Stimulated activated naive CD8-positive, alpha-beta T cell treated with anti-CD3 and anti-CD28 coated beads, Interleukin-15, Interleukin-2, amounts not matched to agents 100 ng/mL and 50 ng/mL, for 24 hours (primary cell): ENCODE measurements around the gene SP2.

Source experiments
- H3K27ac Mint-ChIP-seq: one replicate; pipeline ENCODE4 v1.8.0; 2021; ENCODE audit warnings: mild to moderate bottlenecking, mixed read lengths
- H3K27me3 Mint-ChIP-seq: one replicate; pipeline ENCODE4 v1.8.0; 2021; ENCODE audit warnings: mixed read lengths
- H3K36me3 Mint-ChIP-seq: one replicate; pipeline ENCODE4 v1.8.0; 2021; ENCODE audit warnings: low read depth, mixed read lengths
- H3K4me1 Mint-ChIP-seq: one replicate; pipeline ENCODE4 v1.8.0; 2021; ENCODE audit warnings: low read depth, mixed read lengths
- H3K4me3 Mint-ChIP-seq: one replicate; pipeline ENCODE4 v1.8.0; 2021; ENCODE audit warnings: mild to moderate bottlenecking, mixed read lengths
- H3K9me3 Mint-ChIP-seq: one replicate; pipeline ENCODE4 v1.8.0; 2021; ENCODE audit warnings: mixed read lengths

The SP2 gene

DNA sequence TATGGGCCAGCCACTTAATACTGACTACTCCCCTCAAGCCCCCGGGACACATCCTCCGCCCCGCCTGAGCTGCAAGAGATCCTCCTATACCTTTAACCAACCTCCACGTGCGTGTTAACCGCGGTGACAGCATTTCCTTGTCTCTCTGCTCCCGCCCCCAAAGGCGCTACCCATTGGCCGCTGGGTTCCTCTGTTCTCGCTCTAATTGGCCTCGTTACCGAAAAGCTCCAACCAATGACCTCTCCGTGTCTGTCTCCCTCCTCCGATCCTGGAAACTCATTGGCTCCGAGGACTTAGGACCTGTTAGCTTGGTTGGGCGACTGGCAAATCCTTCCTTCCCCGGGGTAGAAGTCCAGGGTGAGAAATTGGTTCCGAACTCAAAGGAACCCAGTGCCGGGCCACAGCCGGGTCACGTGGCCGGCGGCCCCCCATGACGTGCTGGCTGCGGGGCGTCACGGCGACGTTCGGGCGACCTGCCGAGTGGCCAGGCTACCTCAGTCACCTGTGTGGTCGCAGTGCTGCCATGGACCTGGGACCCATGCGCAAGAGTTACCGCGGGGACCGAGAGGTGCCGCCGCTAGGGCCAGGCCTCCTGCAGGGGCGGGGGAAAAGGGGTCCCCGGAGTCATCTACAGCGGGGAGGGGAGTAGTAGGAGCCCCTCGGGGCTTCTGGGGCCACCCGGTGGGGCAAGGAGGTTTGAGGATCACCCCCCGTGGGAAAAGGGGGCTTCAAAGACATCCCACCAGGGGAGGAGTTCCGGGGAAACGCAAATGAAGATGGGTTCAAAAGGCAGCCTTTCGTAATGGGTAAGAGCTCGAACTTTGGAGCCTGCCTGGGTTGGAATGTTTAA lies 45.4 kb downstream of the SP2 start, which contains the start of gene PNPO:
Gene PNPO, plus strand, starts transcription at position 326 of the 850 bp plus-strand sequence. Its CDS starts 105 bp downstream, at position 431.
- peaks cover 76% of the 10 kb centered on the region for H3K4me1 Mint-ChIP-seq
- peaks cover 16% of the 10 kb centered on the region for H3K36me3 Mint-ChIP-seq

DNA sequence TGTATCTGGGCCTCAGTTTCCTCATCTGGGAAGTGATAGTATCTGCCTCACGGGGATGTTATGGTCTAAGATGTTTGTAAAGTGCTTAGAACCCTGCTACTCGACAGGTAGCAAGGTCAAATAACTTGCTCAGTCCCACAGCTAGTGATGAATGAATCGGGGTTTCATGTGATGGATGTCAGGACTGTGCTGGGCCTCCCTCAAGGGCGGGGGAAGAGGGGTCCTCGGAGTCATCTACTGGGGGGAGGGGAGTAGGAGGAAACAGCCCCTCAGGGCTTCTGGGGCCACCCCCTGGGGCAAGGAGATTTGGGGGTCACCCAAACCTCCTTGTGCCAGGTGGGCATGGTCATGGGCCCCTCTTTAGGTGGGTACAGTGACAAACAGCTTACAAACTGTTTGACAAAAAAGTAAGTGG lies 46.1 kb downstream of the SP2 start:
- H3K36me3 Mint-ChIP-seq = peaks cover 16% of the 10 kb centered on the region
- H3K9me3 Mint-ChIP-seq = peaks cover 5% of the 10 kb centered on the region
- H3K27ac Mint-ChIP-seq = peak overlapping the region; percentile 96
- H3K4me3 Mint-ChIP-seq = peak overlapping the region; percentile 90
- H3K27me3 Mint-ChIP-seq = no peaks in the 10 kb centered on the region
- peaks cover 76% of the 10 kb centered on the region for H3K4me1 Mint-ChIP-seq

More for the DNA sequence above, 45.4 kb downstream of the SP2 start, which contains the start of gene PNPO:
- Mint-ChIP-seq H3K27me3 (no peaks in the 10 kb centered on the region), H3K27ac (peak within 1 kb of the TSS; percentile 96), H3K9me3 (peaks cover 5% of the 10 kb centered on the region), H3K4me3 (peak within 1 kb of the TSS; percentile 90)

DNA sequence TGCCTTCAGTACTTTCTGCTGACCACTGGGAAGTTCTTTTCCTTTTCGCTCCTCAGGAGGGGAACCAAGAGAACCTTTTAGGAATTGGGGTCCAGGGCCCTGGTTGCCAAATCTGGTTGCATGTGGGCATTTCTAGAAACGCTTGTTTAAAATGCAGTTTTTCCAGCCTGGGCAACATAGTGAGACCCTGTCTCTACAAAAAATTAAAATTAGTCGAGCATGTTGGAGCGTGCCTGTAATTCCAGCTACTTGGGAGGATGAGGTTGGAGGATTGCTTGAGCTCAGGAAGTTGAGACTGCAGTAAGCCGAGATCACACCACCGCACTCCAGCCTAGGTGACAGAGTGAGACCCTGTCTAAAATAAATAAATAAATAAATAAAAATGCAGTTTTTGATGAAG lies 46.5 kb downstream of the SP2 start:
- Mint-ChIP-seq H3K27me3 (no peaks in the 10 kb centered on the region), H3K4me3 (peak overlapping the region; percentile 90), H3K4me1 (peaks cover 78% of the 10 kb centered on the region), H3K36me3 (peaks cover 16% of the 10 kb centered on the region), H3K27ac (peak overlapping the region; percentile 96), H3K9me3 (peaks cover 5% of the 10 kb centered on the region)

DNA sequence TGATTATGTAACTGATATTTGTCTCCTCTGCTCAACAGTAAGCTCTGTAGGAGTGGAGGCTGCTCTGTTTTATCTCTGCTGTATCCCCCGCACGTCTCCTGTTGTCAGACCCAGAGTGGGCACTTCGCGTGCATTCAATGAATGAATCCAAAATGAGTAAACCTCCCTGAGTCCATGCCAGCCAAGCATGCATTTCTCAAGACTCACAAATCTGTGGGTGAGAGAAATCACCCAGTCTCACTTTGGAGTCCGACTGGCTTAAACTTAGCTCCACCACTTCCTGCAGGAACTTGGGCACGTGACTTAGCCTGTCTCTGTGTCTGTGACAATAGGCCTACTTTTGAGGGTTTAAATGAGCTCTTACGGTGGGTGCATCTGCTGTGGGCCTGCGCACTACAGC lies 49.0 kb downstream of the SP2 start:
- peaks cover 5% of the 10 kb centered on the region for H3K9me3 Mint-ChIP-seq
- H3K4me1 Mint-ChIP-seq = peaks cover 79% of the 10 kb centered on the region
- peak overlapping the region; percentile 17 for H3K4me3 Mint-ChIP-seq
- H3K27me3 Mint-ChIP-seq = no peaks in the 10 kb centered on the region
- H3K27ac Mint-ChIP-seq = peak overlapping the region; percentile 54
- peaks cover 26% of the 10 kb centered on the region for H3K36me3 Mint-ChIP-seq

DNA sequence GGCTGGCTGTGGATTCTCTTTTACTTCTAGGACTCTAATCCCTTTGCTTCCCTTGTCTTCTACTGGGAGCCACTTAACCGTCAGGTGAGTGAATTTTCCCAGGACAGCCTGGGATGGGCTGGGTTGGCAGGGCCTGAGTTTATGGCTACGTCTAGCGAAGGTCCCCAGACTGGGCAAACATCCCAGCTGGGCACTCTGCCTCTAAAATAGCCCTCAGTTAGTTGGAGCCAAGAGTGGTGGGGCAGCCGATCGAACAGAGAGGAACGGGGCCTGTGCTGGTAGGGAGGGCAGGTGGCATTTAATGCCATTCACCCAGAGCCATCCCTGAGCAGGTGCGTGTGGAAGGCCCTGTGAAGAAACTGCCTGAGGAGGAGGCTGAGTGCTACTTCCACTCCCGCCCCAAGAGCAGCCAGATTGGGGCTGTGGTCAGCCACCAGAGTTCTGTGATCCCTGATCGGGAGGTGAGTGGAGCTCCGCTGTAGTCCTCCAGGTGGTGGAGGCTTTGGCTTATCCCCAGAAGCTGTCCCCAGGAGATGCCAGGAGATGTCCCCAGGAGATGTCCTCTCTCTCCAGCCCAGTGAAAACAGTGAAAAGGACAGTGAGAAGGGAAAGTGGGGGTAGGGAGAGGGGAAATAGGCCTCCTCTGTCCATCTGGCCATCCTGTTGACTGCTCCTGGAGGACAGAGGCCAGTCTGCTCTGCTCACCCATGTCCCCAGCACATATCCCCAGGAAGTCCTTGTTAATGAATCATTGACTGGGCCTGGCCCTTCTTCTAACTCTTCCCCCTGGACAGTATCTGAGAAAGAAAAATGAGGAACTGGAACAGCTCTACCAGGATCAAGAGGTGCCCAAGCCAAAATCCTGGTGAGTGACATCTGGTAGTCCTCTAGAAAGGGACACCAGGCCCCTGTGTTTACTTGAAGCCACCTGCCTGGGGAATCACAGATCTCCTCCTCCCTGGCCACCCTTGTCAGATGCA lies 49.8 kb downstream of the SP2 start:
- Mint-ChIP-seq H3K9me3 (peaks cover 4% of the 10 kb centered on the region), H3K4me3 (peak overlapping the region; percentile 17)

DNA sequence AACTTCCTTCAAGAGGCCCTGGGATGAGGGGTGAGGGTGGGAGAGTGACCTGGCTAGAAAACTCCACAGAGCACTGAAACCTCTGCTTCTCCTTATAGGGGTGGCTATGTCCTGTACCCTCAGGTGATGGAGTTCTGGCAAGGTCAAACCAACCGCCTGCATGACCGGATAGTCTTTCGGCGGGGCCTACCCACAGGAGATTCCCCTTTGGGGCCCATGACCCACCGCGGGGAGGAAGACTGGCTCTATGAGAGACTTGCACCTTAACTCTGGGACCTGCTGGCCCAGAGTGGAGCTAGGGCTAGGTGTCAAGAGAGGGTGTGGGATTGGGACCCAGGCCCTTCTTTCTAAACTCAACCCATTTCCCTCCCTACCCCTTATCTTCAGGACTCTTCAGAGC lies 50.5 kb downstream of the SP2 start:
- no peak overlapping the region for H3K27ac Mint-ChIP-seq
- H3K4me3 Mint-ChIP-seq = no peak overlapping the region
- peaks cover 19% of the 10 kb centered on the region for H3K36me3 Mint-ChIP-seq
- no peaks in the 10 kb centered on the region for H3K9me3 Mint-ChIP-seq
- H3K27me3 Mint-ChIP-seq = no peaks in the 10 kb centered on the region
- peaks cover 66% of the 10 kb centered on the region for H3K4me1 Mint-ChIP-seq

More for the DNA sequence above, 49.8 kb downstream of the SP2 start:
- Mint-ChIP-seq H3K36me3 (peaks cover 25% of the 10 kb centered on the region), H3K27ac (peak overlapping the region; percentile 17), H3K4me1 (peaks cover 73% of the 10 kb centered on the region), H3K27me3 (no peaks in the 10 kb centered on the region)

DNA sequence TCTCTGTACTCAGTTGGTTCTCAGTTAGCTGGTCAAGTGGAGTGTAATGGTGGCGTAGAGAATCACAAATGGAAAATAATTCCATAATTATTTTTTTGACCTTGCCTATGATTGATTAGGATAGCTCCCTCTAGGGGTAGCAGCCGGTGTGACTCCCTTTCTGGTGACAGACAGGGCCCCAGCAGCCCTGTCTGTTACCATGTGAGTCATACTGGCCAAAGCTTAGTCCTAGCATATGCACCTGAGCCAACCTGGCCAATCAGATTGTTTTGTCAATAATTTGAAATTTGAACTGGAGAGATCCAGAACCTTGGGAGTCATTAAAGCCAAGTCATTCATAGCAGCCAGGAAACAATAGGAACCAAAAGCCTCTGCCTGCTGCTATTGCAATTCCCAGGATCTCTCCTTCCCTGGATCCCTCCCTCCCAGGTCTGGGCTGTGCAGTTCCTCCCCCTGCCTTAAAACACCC lies 50.9 kb downstream of the SP2 start:
- Mint-ChIP-seq H3K9me3 (no peaks in the 10 kb centered on the region), H3K27me3 (no peaks in the 10 kb centered on the region), H3K4me3 (no peak overlapping the region), H3K36me3 (peaks cover 19% of the 10 kb centered on the region), H3K27ac (no peak overlapping the region), H3K4me1 (peaks cover 63% of the 10 kb centered on the region)

DNA sequence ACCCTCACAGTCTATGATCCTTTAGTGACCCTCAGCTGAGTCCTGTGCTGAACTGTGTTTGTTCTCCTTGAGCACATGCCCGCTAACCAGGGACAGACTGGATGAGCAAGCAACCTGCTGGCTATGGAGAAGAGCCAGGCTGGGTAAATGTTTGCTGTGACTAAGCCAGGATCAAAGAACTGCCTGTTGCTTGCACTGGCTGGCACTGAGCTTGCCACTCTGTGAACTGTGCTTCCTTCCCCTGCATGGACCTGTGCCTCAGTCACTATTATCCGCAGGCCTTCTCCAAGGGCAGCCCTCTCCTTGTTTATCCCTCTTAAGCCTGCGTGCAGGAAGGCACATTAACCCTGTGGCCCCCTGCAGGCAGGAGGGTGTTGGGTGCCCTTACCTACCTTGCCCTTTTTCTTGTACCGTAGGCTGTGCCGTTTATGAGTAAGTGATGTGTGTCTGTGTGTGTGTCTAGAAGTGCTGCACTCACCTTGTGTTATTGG lies 52.7 kb downstream of the SP2 start:
- no peaks in the 10 kb centered on the region for H3K27me3 Mint-ChIP-seq
- H3K27ac Mint-ChIP-seq = no peak overlapping the region
- H3K4me1 Mint-ChIP-seq = peaks cover 46% of the 10 kb centered on the region
- H3K9me3 Mint-ChIP-seq = no peaks in the 10 kb centered on the region
- H3K4me3 Mint-ChIP-seq = no peak overlapping the region
- H3K36me3 Mint-ChIP-seq = peaks cover 19% of the 10 kb centered on the region

DNA sequence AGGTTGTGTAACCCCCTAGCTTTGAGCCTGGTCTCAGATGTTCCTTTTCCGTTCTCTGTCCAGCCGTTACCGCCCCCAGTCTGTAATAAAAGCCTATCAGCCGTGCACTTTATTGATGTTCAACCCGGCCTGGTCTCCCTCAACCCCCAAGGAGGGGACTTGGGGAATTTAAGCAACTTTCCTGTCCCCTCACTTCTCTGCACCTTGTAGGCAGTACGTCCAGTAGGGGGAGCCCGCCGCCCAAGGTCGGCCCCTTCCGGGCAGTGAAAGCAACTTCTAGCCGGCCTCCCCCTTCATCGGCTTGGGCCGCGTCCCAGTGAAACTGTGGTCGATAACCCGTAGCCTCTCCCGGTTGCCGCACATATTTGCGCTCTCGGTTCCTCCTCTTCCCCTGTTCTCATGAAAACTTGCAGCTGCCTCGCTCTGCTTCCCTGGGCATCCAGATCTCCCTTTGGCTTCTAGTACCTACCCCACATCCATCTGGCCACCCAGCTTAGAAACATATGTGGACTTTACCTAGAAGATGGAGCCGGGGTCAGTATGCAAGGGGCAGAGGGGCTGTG lies 53.2 kb downstream of the SP2 start:
- Mint-ChIP-seq H3K4me1 (peaks cover 44% of the 10 kb centered on the region), H3K36me3 (peaks cover 19% of the 10 kb centered on the region), H3K27ac (peak overlapping the region; percentile 69), H3K9me3 (no peaks in the 10 kb centered on the region), H3K27me3 (no peaks in the 10 kb centered on the region), H3K4me3 (no peak overlapping the region)

DNA sequence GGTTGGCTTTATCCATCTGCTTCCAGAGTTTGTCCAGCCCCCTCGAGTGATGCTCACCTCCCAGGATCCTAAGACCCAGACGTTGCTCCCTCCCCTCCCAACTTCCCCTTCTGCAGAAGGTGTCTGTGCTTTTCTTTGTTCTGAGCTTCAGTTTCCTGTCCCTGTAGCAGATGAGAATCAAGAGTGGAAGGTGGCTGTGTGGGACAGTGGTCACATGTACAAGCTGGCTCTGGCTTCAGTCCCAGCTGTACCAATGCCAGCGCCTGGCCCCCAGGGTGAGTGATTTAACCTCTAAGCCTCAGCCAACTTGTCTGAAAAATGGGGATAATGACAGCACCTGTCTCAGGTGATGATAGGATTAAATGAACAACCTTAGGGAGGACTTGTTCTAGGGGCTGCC lies 53.9 kb downstream of the SP2 start:
- no peak overlapping the region for H3K27ac Mint-ChIP-seq
- H3K36me3 Mint-ChIP-seq = peaks cover 15% of the 10 kb centered on the region
- no peaks in the 10 kb centered on the region for H3K9me3 Mint-ChIP-seq
- peaks cover 37% of the 10 kb centered on the region for H3K4me1 Mint-ChIP-seq
- H3K4me3 Mint-ChIP-seq = no peak overlapping the region
- H3K27me3 Mint-ChIP-seq = no peaks in the 10 kb centered on the region

DNA sequence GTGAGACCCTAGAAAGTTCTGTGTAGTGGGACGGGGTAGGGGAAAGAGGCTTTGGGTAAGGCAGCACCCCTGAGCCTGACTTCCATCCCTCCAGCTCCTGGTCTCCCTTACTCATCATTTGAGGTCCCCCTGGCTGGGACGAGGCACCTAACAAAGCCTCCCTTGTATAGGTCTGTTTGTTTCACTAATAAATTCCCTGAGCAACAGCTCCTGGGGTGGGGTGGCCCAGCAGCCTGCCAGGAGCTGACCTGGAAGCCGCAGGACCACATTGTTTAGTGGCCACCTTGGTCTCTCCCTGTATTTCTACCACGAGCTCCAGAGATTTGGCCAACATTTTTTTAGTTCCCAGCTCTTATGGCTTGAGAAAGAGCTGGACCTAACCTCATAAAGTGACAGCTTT lies 54.4 kb downstream of the SP2 start:
- no peak overlapping the region for H3K4me3 Mint-ChIP-seq
- H3K9me3 Mint-ChIP-seq = no peaks in the 10 kb centered on the region
- H3K27ac Mint-ChIP-seq = no peak overlapping the region
- H3K27me3 Mint-ChIP-seq = no peaks in the 10 kb centered on the region
- peaks cover 32% of the 10 kb centered on the region for H3K4me1 Mint-ChIP-seq
- peaks cover 10% of the 10 kb centered on the region for H3K36me3 Mint-ChIP-seq

DNA sequence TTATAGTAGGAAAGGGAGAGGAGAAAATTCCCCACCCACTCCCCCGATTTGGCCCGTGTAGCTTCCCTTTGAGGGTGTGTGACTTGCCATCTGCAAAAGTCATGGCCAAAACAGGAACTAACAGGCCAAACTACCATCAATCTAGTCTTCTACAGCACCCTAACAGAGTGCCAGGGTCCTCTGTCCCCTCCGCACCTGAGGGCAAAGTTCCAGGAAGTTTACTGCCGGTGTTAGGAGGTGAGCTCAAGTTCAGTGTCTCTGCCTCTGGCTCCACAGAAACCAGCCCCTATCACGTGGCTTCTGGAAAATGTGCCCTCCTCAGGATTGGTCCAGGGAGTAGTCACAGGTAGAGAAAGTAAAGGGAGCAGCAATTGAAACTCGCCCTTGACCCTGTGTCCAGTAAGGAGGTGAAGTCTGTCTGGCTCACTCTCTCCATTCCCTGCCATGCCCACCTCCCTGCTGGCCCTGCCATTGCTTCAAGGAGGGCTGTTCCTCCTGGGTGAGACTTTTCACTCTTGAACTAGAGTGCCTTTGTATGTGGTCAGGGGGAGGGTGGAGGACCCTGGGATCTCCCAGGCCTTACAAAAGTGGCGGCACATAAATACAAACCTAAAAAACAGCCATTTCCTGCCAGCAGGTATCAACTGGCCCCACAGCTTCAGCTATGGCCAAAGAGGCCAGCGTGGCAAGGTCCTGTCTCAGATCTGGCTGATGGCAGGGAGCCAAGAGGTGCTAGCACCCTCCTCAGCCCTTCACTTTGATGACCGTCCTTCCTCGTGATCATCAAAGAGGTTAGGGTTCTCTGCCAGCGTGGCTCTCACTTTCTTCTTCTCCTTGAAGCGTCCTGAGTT lies 56.4 kb downstream of the SP2 start:
- no peak overlapping the region for H3K27ac Mint-ChIP-seq
- H3K4me3 Mint-ChIP-seq = no peak overlapping the region
- H3K4me1 Mint-ChIP-seq = peaks cover 14% of the 10 kb centered on the region
- H3K9me3 Mint-ChIP-seq = no peaks in the 10 kb centered on the region
- H3K36me3 Mint-ChIP-seq = peaks cover 10% of the 10 kb centered on the region
- H3K27me3 Mint-ChIP-seq = no peaks in the 10 kb centered on the region

DNA sequence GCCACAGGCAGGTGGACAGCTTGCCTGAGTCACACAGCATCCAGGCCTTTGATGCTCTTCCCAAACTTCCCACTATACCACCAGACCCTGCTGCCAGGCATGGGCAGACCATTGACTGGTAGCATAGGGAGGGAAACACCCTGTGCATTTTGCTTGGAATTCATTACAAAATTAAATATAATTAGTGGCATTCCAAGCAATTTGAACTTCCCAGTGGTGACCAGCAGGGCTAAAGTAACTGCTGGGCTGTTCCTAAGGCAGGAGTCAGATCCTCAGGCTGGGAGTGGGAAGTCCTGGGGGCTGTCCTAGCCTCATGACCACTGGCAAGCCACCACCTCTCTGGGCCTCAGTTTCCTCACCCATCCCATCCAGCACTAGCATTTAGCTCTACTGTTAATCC lies 57.9 kb downstream of the SP2 start:
- Mint-ChIP-seq H3K4me3 (no peak overlapping the region), H3K4me1 (peaks cover 12% of the 10 kb centered on the region), H3K9me3 (no peaks in the 10 kb centered on the region)

More for the DNA sequence above, 57.9 kb downstream of the SP2 start:
- Mint-ChIP-seq H3K27ac (no peak overlapping the region), H3K27me3 (no peaks in the 10 kb centered on the region), H3K36me3 (peaks cover 4% of the 10 kb centered on the region)
